ENCODE data around the gene OR6C2.
"Not testable (repeated sequence)": the region's sequence is repeated elsewhere in the genome, so short reads cannot be mapped to it uniquely, and the experiment has no call there.

OR6C2 gene

GRCh38 chr12:55443776-55444175, at the start of gene OR6C2:
Gene OR6C2, plus strand, starts transcription at chr12:55444076. Its CDS starts 8,138 bp downstream, at chr12:55452214.
- DNase-seq: no peak

- DNase-seq: no peak
These were observed 47.5 kb upstream of the OR6C2 start for GRCh38 chr12:55396326-55396725.

- DNase-seq: no peak
These were observed 43.6 kb upstream of the OR6C2 start, which contains the start of gene OR6C65 for GRCh38 chr12:55400229-55400628. Gene OR6C65, plus strand, starts transcription at chr12:55400529. Its CDS starts 0 bp downstream, at chr12:55400529.

GRCh38 chr12:55407866-55408265, 36.0 kb upstream of the OR6C2 start:
- DNase-seq: no peak

- not testable (repeated sequence) for DNase-seq
These were observed 34.7 kb upstream of the OR6C2 start for GRCh38 chr12:55409133-55409532.

GRCh38 chr12:55412138-55412537, 31.7 kb upstream of the OR6C2 start:
- DNase-seq: not testable (repeated sequence)

GRCh38 chr12:55413498-55414388, 30.1 kb upstream of the OR6C2 start:
- not testable (repeated sequence) for DNase-seq

GRCh38 chr12:55414396-55414823, 29.5 kb upstream of the OR6C2 start:
- not testable (repeated sequence) for DNase-seq

- DNase-seq: not testable (repeated sequence)
These were observed 29.0 kb upstream of the OR6C2 start for GRCh38 chr12:55414889-55415288.

- no peak for DNase-seq
These were observed 26.9 kb upstream of the OR6C2 start for GRCh38 chr12:55416961-55417360.

GRCh38 chr12:55420307-55420962, 23.4 kb upstream of the OR6C2 start:
- DNase-seq: no peak

- DNase-seq: no peak
These were observed 17.9 kb upstream of the OR6C2 start, which contains the start of gene OR6C76 for GRCh38 chr12:55425954-55426353. Gene OR6C76, plus strand, starts transcription at chr12:55426254. Its CDS starts 0 bp downstream, at chr12:55426254.

GRCh38 chr12:55428331-55429243, 15.3 kb upstream of the OR6C2 start:
- no peak for DNase-seq

- not testable (repeated sequence) for DNase-seq
These were observed 2.6 kb upstream of the OR6C2 start for GRCh38 chr12:55441233-55441632.

- no peak for DNase-seq
These were observed 1.5 kb downstream of the OR6C2 start for GRCh38 chr12:55445357-55445756.

- DNase-seq: no peak
These were observed 2.5 kb downstream of the OR6C2 start for GRCh38 chr12:55446326-55446725.

- DNase-seq: no peak
These were observed 4.9 kb downstream of the OR6C2 start for GRCh38 chr12:55448825-55449224.

- DNase-seq: not testable (repeated sequence)
These were observed 21.1 kb downstream of the OR6C2 start for GRCh38 chr12:55464926-55465325.

GRCh38 chr12:55467836-55468235, 24.0 kb downstream of the OR6C2 start:
- no peak for DNase-seq

- no peak for DNase-seq
These were observed 25.4 kb downstream of the OR6C2 start for GRCh38 chr12:55469291-55469690.

GRCh38 chr12:55470088-55470829, 26.4 kb downstream of the OR6C2 start, which contains the start of gene OR6C70:
Gene OR6C70, minus strand, starts transcription at chr12:55470138. Its CDS starts 0 bp downstream, at chr12:55470138.
- DNase-seq: no peak

GRCh38 chr12:55472264-55472663, 28.4 kb downstream of the OR6C2 start:
- DNase-seq: no peak
